Stimulated activated CD4-positive, alpha-beta T cell treated with anti-CD3 and anti-CD28 coated beads, Interleukin-1b, Interleukin-23, amount 100 ng/mL, for 1 hour (primary cell): ENCODE data around the gene UCK2.

Source experiments
- DNase-seq, 2 donors: peaks; one replicate each; pipeline ENCODE4 v3.0.0-alpha.2; 2020; ENCODE audit warnings: low read depth in 2 of 2

Gene UCK2

DNA sequence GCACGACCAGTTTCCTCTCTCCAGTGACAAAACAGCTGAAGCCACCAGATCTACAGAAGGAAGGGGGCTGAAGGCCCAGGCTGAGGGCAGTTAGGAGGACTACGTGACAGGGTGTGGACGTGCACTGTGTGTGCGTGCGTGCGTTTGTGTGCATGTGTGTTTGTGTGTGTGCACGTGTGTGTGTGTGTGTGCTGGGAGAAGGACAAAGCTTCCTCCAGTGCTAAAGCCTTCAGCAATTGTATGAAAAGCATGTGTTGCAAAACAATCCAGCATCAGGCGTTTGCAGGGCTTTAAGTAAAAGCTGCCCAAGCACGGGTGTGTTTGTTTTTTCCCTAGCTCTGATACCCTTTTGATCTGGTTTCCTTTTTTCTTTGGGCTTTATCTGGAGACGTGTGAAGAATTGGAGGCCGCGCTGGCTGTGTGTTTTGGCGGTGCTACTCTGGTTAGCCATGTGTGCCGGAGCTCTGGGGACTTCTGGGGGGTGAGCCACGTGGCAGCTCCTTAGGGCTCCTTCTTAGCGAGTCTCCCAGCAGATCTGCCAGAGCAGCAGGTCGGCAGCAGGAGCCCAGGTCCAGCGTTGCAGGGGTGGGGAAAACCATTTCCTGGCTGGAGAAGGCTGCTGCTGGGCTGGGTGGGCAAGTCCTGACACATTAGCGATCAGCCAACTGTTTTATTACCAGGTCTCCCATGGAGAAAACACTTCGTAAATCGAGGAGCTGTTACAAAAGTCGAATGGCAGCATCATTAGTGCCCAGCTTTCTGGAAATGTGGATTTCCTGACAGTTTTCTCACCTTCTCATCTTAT lies 73.4 kb downstream of the UCK2 start:
- no peak for DNase-seq

DNA sequence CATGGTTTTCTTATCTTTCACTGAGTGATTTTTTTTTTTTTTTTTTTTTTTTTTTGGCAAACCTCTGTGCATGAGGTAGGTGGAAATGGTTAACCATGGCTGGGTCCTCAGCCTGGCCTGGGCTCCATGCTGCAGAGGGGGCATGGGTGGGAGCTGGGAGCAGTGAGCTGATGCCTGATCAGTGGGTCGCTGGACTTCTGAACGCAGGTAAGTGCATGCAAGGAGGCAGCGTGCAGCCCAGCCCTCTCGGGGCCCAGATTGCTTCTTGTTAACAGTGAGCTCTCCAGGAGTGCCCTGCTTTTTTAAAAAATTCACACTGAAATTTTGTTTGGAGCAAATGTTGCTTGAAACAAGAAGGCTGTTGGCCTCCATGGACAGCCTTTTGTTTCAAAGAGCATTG lies 75.2 kb downstream of the UCK2 start:
- DNase-seq: no peak

DNA sequence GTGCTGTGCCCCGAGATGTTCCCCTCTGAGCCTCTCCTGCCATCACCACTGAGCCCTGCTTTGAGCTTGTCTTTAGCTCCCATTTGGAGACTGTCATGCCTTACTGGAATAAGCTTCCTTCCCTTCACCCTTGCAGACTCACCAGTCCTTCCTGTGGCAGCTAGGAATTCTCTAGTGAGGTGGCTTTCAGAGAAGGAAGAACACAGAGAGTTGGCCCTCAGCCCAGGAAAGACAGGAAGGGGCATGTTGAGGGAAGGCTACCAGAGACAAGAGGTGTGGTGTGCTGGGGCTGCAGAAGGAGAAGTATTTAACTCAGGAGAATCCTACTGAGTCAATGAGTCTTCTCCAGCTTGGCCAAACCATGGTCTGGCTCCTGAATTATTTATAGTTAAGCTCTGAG lies 76.3 kb downstream of the UCK2 start:
- no peak for DNase-seq

DNA sequence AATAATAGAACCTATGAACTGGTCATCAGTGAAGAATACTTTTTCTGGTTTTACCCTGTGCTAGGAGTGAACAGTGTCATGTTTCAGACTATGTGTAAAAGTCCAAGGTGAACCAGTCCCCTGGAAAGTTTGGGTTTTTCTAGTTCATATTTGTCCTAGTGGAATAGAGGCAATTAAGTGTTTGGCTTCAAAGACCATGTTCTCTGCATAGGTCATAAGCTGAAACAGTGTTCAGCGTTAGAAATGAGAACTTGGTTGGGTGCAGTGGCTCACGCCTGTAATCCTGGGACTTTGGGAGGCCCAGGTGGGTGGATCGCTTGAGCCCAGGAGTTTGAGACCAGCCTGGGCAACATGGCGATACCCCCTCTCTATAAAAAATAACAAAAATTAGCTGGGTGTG lies 77.5 kb downstream of the UCK2 start:
- DNase-seq: no peak

DNA sequence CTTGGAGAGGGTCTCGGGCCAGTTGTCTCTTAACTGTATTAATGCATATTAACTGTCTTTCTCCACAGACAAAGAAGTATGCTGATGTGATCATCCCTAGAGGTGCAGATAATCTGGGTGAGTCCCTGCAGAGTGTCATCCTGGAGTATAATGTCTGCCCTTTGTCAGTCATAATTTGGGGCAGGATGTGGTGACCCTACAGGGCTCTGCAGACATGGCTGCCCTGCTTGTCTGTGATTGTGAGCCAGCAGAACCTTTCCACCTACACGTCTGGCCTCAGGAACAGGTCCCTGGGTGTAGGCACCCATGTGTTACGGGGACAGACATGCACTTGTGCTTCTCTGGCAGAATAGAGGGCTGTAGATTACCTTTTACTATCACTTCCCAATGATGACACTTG lies 78.4 kb downstream of the UCK2 start:
- no peak for DNase-seq

DNA sequence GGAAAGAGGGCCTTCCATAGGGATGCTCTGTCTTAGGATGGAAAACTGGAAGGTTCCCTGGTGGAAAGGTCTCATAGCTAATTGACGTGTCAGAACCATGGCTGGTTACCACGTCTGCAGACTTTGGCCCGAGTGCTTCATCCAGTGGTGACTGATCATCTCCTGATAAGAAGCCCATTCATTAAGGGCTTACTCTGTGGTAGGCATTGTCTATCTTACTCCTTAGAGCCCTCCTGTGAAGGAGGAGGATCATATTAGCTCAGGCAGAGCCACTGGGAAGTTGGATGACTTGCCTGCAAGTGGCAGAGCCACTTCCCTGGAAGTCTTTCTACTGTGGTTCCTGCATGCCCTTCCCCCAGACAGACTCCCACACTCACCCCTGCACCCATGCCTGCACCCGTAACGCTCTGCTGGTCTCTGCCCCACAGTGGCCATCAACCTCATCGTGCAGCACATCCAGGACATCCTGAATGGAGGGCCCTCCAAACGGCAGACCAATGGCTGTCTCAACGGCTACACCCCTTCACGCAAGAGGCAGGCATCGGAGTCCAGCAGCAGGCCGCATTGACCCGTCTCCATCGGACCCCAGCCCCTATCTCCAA lies 79.9 kb downstream of the UCK2 start:
- no peak for DNase-seq

DNA sequence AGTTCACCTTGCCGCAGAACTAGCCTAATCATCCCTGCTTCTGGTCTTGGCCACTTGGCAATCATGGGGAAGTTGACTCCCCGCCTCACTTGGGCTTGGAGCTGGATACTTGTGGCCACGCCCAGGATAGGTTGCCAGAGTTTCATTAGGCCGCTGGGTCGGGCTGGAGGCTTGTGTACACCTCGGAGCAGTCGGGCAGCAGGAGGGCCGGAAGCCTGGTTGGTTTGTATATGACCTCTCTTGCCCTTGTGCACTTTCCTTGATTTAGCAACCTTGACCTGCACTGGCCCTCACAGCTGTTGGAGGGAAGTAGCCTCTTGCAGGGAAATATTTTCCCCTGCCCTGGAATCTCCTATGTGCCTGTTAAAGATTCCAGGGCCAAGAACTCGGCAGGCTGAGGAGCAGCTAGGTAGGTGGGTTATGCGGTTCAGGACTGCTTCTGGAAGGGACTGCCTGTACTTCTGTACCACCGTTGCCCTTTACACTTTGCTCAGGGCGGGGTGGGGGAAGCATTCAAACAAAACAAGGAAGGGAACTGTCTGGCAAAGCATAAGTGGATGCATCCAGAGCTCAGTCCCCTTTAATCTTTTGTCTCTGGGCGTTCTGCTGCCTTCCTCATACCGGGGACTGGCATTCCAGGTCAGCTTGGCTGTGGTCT lies 83.5 kb downstream of the UCK2 start:
- no peak for DNase-seq

DNA sequence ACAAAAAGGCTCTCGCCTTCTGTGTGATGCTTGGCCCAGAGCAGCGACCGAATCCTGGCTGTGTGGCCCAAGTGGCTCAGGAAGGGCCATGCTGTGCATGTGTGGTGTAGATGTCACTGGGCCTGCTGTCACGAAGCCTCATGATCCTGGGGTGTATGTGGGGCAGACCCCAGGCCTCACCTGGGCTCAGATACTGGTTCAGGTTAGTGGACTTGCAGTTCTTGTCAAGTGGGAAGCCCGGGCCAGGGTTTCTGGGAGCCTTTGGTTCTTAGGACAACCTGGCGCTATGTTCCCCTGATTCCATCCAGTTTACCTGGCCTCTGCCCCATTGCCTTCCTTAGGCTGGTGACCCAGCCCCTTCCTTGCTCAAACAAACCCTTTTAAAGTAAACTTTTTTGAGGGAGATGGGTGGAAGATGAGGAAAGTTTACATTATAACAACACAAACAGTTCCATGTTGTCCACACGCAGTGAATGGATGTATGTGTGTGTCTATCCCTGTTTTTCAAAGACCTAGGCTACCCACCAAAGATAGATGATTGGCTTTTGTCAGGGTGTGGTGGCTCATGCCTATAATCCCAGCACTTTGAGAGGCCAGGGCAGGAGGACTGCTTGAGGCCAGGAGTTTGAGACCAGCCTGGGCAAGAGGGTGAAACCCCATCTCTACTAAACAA lies 84.3 kb downstream of the UCK2 start:
- DNase-seq: no peak

DNA sequence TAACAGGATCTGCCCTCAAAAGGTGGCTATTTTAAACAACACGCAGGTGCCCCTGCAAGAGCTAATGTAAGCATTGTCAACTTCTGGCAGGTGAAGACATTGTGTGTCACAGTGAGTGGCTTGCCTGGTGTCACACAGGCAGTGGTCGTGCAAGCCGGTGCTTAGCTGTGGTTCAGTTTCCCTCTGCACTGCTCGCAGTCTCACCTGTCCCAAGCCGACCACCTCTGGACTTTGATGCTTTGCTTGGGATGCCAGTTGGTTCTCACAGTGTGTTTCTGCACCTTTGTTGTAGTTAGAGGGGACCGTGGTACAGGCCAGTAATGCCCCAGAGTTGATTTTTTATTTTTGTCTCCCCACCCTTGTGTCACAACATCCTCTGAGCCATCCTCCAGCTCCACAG lies 85.2 kb downstream of the UCK2 start:
- no peak for DNase-seq

DNA sequence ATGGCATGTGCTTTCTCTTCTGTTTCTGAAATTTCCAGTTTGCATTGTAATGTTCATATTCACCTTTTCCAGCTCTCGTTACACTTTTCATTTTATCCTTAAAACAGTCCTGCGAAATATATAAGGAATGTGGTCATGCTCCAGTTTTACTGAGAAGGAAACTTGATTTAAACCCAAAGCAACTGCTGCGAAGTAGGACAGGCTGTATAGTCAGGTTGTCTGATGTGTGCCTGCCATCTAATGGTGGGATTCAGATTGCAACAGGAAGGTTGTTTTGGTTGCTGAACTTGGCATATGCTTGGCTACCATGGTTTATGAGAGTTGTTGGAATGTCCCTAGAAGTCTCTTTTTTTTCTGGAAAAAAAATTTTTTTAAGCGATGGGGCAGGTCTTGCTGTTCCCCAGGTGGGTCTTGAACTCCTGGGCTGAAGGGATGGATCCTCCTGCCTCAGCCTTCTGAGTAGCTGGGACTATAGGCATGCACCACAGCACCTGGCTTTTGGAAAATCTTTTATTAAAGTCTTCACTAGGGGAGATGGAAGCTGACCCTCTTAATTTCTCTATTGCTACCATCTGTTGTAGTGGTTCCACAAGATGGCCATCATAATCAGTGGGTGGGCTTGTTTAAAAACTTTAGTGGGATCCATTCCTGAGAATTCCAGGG lies 86.9 kb downstream of the UCK2 start:
- peak; percentile 25 to 34 for DNase-seq

DNA sequence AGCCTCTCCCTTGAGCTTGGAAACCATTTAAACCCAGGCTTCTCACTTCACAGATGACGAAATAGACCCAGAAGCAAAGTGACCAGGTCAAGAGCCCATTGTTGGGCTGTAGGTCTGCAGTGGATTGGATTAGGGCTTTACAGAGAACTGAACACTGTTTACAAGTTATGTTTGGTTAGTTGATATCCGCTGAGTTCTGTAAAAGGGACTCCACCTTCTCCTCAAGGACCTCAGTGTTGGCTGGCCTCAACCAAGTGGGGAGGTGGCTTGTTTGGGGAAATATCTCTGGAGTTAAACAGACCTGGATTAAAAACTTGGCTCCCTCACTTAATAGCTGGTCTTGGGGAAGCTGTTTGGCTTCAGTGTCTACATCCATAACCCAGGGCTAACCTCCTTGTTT lies 88.1 kb downstream of the UCK2 start:
- DNase-seq: no peak

DNA sequence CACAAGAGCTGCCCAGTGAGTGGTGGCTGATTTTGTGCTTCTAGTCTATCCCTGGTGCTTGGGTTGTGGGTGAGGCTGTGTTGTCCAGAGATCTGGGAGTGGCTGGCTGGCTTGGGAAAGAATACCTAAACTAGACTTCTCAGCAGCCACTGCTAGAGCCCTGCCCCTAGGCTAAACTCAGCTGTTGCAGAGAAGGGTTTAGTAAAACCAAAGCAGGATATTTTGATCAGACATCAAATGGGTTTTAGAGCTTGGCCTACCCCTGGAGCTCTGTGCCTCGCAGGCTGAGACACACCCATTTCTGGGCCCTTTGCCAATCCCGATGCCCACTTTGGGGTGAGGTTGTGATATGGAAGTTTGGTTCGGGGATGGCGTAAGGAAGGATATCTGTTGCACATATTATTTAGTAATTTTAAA lies 88.5 kb downstream of the UCK2 start:
- no peak for DNase-seq

DNA sequence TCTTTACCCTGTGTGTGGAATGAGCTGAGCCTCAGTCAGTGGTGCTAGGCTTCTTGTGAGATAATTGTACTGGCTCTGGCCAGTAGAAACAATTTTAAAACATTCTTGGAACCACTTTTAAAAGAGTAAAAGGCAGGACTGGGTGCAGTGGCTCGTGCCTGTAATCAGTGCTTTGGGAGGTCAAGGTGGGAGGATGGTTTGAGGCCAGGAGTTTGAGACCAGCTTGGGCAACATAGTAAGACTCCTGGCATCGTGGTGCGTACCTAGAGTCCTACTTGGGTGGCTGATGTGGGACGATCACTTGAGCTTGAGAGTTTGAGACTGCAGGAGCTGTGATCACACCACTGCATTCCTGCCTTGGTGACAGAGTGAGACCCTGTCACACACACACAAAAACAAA lies 89.8 kb downstream of the UCK2 start:
- no peak for DNase-seq

DNA sequence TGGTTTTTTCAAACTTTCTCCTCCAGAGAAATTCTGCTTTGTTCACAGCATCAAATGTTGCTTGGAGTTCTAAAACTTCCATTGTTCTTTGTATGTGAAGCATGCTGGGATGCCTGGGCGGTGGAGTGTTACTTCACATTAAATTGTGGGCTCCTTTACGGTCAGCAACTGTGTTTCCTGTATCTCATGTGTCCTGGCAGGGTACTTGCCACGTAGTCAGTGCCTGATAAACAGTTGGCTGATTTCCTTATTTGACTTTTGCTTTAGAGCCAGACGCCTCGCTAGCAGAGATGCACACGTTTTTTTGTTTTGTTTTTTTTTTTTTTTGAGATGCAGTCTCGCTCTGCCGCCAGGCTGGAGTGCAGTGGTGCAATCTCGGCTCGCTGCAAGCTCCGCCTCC lies 96.7 kb downstream of the UCK2 start:
- no peak for DNase-seq

DNA sequence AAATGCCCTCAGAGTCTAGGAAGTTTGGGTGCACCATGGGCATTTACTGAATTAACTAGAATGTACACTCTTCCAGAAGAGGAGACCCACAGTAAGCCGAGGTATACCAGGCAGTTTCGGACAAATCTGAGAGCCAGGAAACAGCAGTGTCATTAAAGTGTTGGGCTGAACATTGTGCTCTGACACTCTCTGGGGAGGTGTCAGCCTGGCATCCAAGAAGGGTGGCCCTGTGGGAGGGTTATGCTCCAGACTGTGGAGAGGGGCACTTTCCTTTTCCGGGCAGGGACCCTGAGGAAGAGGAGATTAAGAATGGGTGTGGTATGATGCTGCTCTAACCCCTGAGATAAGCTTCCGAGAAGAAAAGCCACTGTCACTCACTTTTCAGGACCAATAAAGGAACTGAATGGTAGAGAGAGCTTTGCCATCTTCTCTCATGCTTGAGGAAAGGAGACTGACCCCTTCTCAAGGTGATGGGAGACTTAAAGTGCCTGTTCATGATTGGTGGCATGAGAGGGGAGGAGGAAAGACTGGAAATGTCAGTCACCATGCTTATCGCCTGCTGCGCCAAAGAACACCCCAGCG lies 98.2 kb downstream of the UCK2 start:
- DNase-seq: no peak

DNA sequence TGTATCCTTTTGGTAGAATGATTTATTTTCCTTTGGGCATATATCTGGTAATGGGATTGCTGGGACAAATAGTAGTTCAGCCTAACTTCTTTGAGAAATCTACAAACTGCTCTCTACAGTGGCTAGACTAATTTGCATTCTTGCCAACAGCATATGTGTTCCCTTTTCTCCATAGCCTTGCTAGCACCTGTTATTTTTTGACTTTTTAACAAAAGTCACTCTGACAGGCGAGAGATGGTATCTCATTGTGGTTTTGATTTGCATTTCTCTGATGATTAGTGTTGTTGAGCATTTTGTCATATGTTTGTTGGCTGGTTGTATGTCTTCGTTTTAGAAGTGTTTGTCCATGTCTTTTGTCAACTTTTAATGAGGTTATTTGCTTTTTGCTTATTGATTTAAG lies 99.8 kb downstream of the UCK2 start:
- DNase-seq: no peak

DNA sequence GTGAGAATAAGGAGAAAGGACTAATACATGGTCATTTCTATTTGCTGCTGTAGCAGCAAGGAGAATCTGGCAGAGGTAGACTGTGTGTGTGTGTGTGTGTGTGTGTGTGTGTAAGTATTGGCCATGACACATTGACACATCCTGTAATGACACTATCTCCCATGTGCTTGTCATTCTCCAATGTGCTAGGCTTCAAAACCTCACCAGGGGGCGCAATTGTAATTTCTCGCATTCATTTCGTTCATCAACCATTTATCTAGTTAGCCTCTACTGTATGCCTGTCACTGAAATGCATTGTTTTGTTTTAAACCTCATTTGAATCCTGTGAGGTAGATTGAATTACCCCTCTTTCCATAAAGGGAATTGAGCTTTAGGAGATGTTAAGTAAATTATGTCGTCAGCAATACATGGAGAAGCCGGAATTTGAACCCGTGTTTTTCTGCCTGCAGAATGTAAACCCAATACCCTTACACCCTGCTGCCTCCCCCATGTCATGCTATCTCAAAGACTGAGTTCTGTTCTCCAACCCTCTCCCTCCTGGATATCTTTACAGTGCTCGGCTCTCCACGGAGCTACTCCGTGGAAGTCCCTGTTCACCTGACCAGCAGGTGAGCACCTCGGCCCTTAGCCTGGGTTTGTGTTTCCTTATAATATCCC lies 100.8 kb downstream of the UCK2 start:
- DNase-seq: peak in 1 of 2 donors; percentile 14

DNA sequence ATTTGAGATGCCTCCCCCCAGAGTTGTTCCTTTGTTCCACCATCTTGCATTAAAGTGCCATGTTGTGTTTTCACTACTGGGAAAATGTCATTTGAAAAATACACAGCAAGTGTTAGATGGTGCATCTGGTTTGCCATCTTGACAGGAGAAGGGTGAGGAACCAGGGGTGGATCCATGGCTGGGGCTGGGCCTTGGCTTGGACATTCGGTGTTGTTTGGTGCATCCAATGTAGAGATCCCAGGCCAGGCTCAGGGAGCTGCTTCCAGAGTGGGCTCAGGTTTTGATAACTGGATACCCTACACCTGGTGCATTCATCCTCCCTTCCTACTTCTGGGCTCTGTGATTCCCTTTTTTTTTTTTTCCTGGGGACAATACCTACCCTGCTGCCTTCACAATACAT lies 103.5 kb downstream of the UCK2 start:
- DNase-seq: no peak

DNA sequence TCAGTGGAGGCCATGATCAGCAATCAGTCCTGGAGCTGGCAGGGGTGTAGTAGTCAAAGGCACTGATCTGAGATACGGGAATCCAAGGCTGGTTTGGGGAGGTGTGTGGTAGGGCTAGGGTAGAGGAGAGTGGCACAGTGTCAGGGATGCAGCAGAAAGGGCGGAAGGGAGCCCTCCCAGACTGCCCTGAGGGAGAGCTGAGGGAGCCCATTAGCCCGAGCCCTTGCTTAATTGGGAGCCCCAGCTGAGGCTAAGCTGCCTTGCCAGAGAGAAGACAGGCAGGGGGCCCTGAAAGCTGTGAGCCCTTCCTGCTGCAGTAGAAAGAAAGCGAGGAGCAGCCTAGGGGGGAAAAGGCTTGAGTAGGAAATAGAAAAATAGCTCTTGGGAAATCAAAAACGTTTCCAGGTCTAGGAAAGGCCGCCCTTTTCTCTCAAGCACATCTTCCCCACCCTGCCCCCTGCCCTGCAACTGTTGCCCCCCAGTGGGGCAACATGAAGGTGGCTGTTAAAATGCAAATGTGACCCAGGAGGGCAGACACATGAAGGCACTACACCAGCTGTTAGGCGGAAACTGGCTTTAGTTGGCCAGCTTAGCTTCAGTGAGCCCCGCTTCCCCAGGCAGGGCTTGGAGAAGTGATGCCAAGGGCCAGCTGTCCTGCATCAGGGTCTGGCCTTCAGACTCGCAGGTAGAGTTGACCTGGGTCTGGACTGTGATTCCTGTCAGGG lies 106.2 kb downstream of the UCK2 start:
- DNase-seq: no peak

DNA sequence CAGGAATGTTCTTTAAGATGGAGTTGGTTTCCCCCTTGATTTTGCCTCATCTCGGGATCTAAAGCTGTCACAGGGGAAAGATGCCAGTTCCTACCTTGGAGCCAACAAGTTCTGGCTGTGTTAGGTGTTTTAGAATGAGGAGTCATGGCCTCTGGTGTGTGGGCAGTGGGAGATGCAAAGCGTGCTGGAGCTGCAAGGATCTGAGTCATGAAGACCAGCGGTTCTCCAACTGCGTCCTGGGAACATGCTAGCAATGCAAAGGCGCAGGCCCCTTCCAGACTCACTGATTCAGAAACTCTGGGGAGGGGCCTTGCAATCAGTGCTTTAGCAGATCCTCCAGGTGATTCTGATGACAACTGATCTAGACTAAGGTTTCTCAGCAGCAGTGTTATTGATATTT lies 109.1 kb downstream of the UCK2 start:
- no peak for DNase-seq

DNA sequence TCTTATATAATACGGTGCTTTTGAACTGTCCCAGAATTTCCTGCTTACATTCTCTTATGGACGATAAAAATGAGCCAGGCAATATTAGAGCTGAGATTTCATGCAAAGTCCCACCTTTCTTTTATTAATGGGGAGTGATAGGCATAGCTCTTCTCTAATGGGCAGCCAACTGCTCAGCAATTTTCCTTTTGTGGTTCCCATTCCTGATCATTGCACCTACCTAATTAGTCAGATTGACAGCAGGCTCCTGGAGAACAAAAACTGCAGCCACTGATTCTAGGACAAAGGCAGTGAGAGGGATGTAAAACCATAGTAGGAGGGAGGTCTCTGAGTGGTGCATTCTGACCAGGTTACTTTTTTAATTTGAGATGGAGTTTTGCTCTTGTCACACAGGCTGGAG lies 110.4 kb downstream of the UCK2 start:
- DNase-seq: no peak
